HepG2 (cell line): ENCODE results near the gene MRPS31. TPM values are rescaled to one million over a fixed set of nuclear protein-coding genes. Genes with fewer than 3 reads are reported as not detected.

Experiments used
- ATAC-seq: fragments of 200-7000 bp; cut with Tn5 transposase; 3 replicates; pipeline ENCODE4 v1.9.1; 2020; ENCODE audit warnings: mild to moderate bottlenecking, moderate library complexity
- BruUV-seq: library from RNA; stranded (reverse); fragments of 400-500 nt; replicated peaks from 2 replicates; lab custom pipeline; 2021; lab: Mats Ljungman, UMichigan
- CTCF ChIA-PET: fragments of 300-600 bp; formaldehyde crosslinking; extraction: SDS; loops from one replicate; lab custom pipeline; 2021; ENCODE audit warnings: low total read pairs, inconsistent platforms, low intra/inter-chr PET ratio; lab: Yijun Ruan, JAX
- POLR2A ChIA-PET: fragments of 350-600 bp; sonication (Branson Sonifier 250); formaldehyde crosslinking; loops from one replicate; lab custom pipeline; 2020; ENCODE audit warnings: antibody characterized with exemption, inconsistent platforms; lab: Yijun Ruan, JAX
- DNase-seq: peaks from one replicate; pipeline ENCODE4 v3.0.0-alpha.2; 2015; ENCODE audit warnings: low spot score
- FAIRE-seq: peaks from 3 replicates; lab custom pipeline; 2011; peaks lifted over from hg19 to GRCh38; lab: Jason Lieb, UNC
- H2AFZ ChIP-seq: one replicate; pipeline ENCODE4 v1.6.1; 2011; ENCODE audit warnings: low read length, inconsistent platforms
- H3K27ac ChIP-seq: fragments of 300-600 bp; 3 replicates; pipeline ENCODE4 v1.8.0; 2011; ENCODE audit warnings: mixed run types, mild to moderate bottlenecking, mixed read lengths, low read length, inconsistent platforms; ENCODE audit not compliant: insufficient read depth; ENCODE audit errors: extremely low read length
- H3K27me3 ChIP-seq, 2 experiments: fragments of 200-600 bp in 1 of 2; 2 replicates in 1 of 2; 3 replicates in 1 of 2; pipeline versions ENCODE4 v1.6.0 to v1.8.0; 2011; ENCODE audit warnings: low read length in 2 of 2, mild to moderate bottlenecking in 2 of 2, moderate library complexity in 2 of 2, inconsistent platforms in 1 of 2; ENCODE audit not compliant: insufficient read depth in 2 of 2, control insufficient read depth in 1 of 2
- H3K36me3 ChIP-seq, 2 experiments: fragments of 200-600 bp in 1 of 2; replicated peaks in 1 of 2; 2 replicates in 1 of 2; 3 replicates in 1 of 2; pipeline versions ENCODE4 v1.5.1 to v1.8.0; 2011; ENCODE audit warnings: low read length in 2 of 2, inconsistent platforms in 1 of 2; ENCODE audit not compliant: insufficient read depth in 2 of 2, control insufficient read depth in 1 of 2
- H3K4me1 ChIP-seq: 2 replicates; pipeline ENCODE4 v1.5.1; 2012; ENCODE audit warnings: low read length, inconsistent platforms; ENCODE audit not compliant: insufficient read depth
- H3K4me2 ChIP-seq: 2 replicates; pipeline ENCODE4 v1.6.0; 2011; ENCODE audit warnings: low read depth, low read length, inconsistent platforms
- H3K4me3 ChIP-seq, 3 experiments: fragments of 200-600 bp in 1 of 3; sonication (generic), shearing (Covaris generic) in 1 of 3; replicated peaks in 1 of 3; 2 replicates each; pipeline ENCODE4 v1.5.1; 2011 to 2016; ENCODE audit warnings: low read length in 3 of 3, inconsistent platforms in 2 of 3, low read depth in 2 of 3, mild to moderate bottlenecking in 2 of 3, control low read depth in 1 of 3, mixed read lengths in 1 of 3; ENCODE audit not compliant: insufficient read depth in 1 of 3
- H3K79me2 ChIP-seq: one replicate; pipeline ENCODE4 v1.6.1; 2011; ENCODE audit warnings: low read length, inconsistent platforms; ENCODE audit not compliant: insufficient read depth
- H3K9ac ChIP-seq: 2 replicates; pipeline ENCODE4 v1.6.0; 2011; ENCODE audit warnings: mild to moderate bottlenecking, low read depth, low read length, inconsistent platforms; ENCODE audit not compliant: insufficient read depth
- H3K9me3 ChIP-seq: 2 replicates; pipeline ENCODE4 v1.5.1; 2012; ENCODE audit warnings: mild to moderate bottlenecking, low read length
- H4K20me1 ChIP-seq: 2 replicates; pipeline ENCODE4 v1.6.0; 2011; ENCODE audit warnings: inconsistent platforms, mild to moderate bottlenecking, low read length, moderate library complexity; ENCODE audit not compliant: insufficient read depth
- ARID3A ChIP-seq: IDR thresholded peaks from 2 replicates; pipeline ENCODE4 v1.6.1; 2012; ENCODE audit warnings: low read depth, low read length, improper control_type of control experiment
- CEBPB ChIP-seq: IDR thresholded peaks from 2 replicates; pipeline ENCODE4 v1.6.1; 2011; ENCODE audit warnings: low read depth, low read length, improper control_type of control experiment, borderline replicate concordance
- GTF2F1 ChIP-seq: fragments of 150-350 bp; IDR thresholded peaks from 2 replicates; pipeline ENCODE4 v1.6.1; 2014; ENCODE audit warnings: low read length
- MIXL1 ChIP-seq: IDR thresholded peaks from 2 replicates; pipeline ENCODE4 v1.6.1; 2016
- NBN ChIP-seq: fragments of 450-650 bp; conservative IDR thresholded peaks from 2 replicates; pipeline ENCODE4 v1.6.1; 2017
- RXRB ChIP-seq: IDR thresholded peaks from 2 replicates; pipeline ENCODE4 v1.6.1; 2016; ENCODE audit warnings: borderline replicate concordance, missing genetic modification reagents, missing compliant biosample characterization
- ZNF234 ChIP-seq: sonication (generic); formaldehyde crosslinking; conservative IDR thresholded peaks from 2 replicates; pipeline ENCODE4 v1.5.1; 2020; ENCODE audit warnings: mild to moderate bottlenecking, missing genetic modification reagents
- ZNF460 ChIP-seq: sonication (generic); formaldehyde crosslinking; IDR thresholded peaks from 2 replicates; pipeline ENCODE4 v1.5.1; 2020; ENCODE audit warnings: missing genetic modification reagents, mild to moderate bottlenecking, borderline replicate concordance
- ZNF7 ChIP-seq: IDR thresholded peaks from 2 replicates; pipeline ENCODE4 v1.6.1; 2016; ENCODE audit warnings: missing biosample characterization, missing genetic modification reagents
- ZNF704 ChIP-seq: sonication (generic); formaldehyde crosslinking; IDR thresholded peaks from 2 replicates; pipeline ENCODE4 v1.8.1; 2023; ENCODE audit warnings: mild to moderate bottlenecking, inconsistent platforms, moderate library complexity, missing genetic modification reagents, borderline replicate concordance
- WGBS: methylation state at CpG from one replicate; pipeline ENCODE4 v1.1.6; 2017; ENCODE audit warnings: low lambda C conversion rate; 5-methylcytosine and 5-hydroxymethylcytosine counted together
- in situ Hi-C: cut with HindIII; loops from 2 replicates; pipeline ENCODE4 v1.10.0; 2017; ENCODE audit warnings: low pct_unique_long_range_greater_than_20kb; ENCODE audit not compliant: extremely low pct_ligation_motif_present
- intact Hi-C: fragments of 100-400 bp; cut with micrococcal nuclease; formaldehyde crosslinking; loops from one replicate; pipeline ENCODE4 v1.10.0; 2022; ENCODE audit not compliant: unreplicated experiment
- polyA plus RNA-seq, 8 experiments: library from polyadenylated mRNA; depleted of rRNA in 3 of 8; stranded (reverse) in 7 of 8; unstranded in 1 of 8; fragments of >200 nt; fragmentation: Illumina TruSeq in 4 of 8; extraction: Trizol in 4 of 8; gene quantifications; 2 replicates each; pipeline versions ENCODE4 v1.2.1 to v1.2.3, GENCODE V29; 2011 to 2016; ENCODE audit warnings: low read depth in 4 of 8, missing spikeins in 1 of 8, mixed read lengths in 1 of 8; ENCODE audit not compliant: insufficient read depth in 1 of 8
- total RNA-seq, 5 experiments: library from RNA; depleted of rRNA; stranded (reverse); fragments of >200 nt; fragmentation: Illumina TruSeq; extraction: Trizol; gene quantifications; 2 replicates each; pipeline ENCODE4 v1.2.3, GENCODE V29; 2016; ENCODE audit warnings: low read depth in 1 of 5
- TF ChIP-seq, protein P1 (sequence below): IDR thresholded peaks from 2 replicates; pipeline ENCODE4 v1.6.1; 2012; ENCODE audit warnings: low read length, improper control_type of control experiment
- TF ChIP-seq, protein P2 (sequence below): sonication (generic); formaldehyde crosslinking; IDR thresholded peaks from 2 replicates; pipeline ENCODE4 v1.9.0; 2022; ENCODE audit warnings: low read depth, missing genetic modification reagents
- TF ChIP-seq, protein P3 (sequence below): sonication (generic); IDR thresholded peaks from 2 replicates; pipeline ENCODE4 v1.6.1; 2016; ENCODE audit warnings: low read depth, borderline replicate concordance

The MRPS31 gene
- total and polyA plus RNA-seq, 2 of the 13 experiments (the other 11 are each of a cell fraction or from before 2014, with no cell fraction given) = 23.7 to 34.1 TPM

DNA sequence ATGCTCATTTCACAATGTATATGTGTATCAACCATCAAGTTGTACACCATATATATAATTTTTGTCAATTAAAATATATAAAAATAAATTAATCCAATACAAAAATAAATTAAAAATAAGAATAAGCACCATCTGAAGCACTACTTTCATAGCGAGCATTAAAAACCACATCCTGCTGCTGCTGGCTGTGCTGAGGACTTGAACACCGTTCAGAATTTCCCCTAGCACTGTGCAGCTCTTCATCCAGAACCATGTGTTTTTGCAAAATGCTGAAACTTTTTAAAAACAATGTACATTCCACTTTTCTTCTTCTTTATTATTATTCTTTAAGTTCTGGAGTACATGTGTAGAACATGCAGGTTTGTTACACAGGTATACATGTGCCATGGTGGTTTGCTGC is 64.6 kb downstream of the MRPS31 start:
- WGBS = 27% methylated on average over 2 of the region's 2 CpGs
- Histone ChIP-seq H4K20me1 (no peaks in the 10 kb centered on the region), H3K9me3 (no peaks in the 10 kb centered on the region), H3K4me1 (no peaks in the 10 kb centered on the region), H3K27me3 (no peaks in the 10 kb centered on the region), H2AFZ (no peak overlapping the region), H3K9ac (no peak overlapping the region), H3K79me2 (no peaks in the 10 kb centered on the region), H3K27ac (no peak overlapping the region), H3K4me3 (no peak overlapping the region), H3K4me2 (no peak overlapping the region), H3K36me3 (no peaks in the 10 kb centered on the region)
- DNase-seq = no peak
- in situ Hi-C loops (no loop called here), intact Hi-C loops (no loop called here)
- TF ChIP-seq ZNF704 (CRISPR knock-in tag) = no peak
- TF ChIP-seq ZNF460 (CRISPR knock-in tag) = no peak
- no peak for TF ChIP-seq GTF2F1
- TF ChIP-seq CEBPB = no peak
- TF ChIP-seq RXRB = no peak
- TF ChIP-seq, protein P1, sequence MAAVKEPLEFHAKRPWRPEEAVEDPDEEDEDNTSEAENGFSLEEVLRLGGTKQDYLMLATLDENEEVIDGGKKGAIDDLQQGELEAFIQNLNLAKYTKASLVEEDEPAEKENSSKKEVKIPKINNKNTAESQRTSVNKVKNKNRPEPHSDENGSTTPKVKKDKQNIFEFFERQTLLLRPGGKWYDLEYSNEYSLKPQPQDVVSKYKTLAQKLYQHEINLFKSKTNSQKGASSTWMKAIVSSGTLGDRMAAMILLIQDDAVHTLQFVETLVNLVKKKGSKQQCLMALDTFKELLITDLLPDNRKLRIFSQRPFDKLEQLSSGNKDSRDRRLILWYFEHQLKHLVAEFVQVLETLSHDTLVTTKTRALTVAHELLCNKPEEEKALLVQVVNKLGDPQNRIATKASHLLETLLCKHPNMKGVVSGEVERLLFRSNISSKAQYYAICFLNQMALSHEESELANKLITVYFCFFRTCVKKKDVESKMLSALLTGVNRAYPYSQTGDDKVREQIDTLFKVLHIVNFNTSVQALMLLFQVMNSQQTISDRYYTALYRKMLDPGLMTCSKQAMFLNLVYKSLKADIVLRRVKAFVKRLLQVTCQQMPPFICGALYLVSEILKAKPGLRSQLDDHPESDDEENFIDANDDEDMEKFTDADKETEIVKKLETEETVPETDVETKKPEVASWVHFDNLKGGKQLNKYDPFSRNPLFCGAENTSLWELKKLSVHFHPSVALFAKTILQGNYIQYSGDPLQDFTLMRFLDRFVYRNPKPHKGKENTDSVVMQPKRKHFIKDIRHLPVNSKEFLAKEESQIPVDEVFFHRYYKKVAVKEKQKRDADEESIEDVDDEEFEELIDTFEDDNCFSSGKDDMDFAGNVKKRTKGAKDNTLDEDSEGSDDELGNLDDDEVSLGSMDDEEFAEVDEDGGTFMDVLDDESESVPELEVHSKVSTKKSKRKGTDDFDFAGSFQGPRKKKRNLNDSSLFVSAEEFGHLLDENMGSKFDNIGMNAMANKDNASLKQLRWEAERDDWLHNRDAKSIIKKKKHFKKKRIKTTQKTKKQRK = no peak
- TF ChIP-seq ZNF7 (CRISPR knock-in tag) = no peak
- TF ChIP-seq, protein P2, sequence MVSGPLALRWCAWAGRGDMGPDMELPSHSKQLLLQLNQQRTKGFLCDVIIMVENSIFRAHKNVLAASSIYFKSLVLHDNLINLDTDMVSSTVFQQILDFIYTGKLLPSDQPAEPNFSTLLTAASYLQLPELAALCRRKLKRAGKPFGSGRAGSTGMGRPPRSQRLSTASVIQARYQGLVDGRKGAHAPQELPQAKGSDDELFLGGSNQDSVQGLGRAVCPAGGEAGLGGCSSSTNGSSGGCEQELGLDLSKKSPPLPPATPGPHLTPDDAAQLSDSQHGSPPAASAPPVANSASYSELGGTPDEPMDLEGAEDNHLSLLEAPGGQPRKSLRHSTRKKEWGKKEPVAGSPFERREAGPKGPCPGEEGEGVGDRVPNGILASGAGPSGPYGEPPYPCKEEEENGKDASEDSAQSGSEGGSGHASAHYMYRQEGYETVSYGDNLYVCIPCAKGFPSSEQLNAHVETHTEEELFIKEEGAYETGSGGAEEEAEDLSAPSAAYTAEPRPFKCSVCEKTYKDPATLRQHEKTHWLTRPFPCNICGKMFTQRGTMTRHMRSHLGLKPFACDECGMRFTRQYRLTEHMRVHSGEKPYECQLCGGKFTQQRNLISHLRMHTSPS (CRISPR knock-in tag) = no peak
- no peak for TF ChIP-seq MIXL1 (CRISPR knock-in tag)
- TF ChIP-seq ZNF234 (CRISPR knock-in tag) = no peak
- TF ChIP-seq, protein P3, sequence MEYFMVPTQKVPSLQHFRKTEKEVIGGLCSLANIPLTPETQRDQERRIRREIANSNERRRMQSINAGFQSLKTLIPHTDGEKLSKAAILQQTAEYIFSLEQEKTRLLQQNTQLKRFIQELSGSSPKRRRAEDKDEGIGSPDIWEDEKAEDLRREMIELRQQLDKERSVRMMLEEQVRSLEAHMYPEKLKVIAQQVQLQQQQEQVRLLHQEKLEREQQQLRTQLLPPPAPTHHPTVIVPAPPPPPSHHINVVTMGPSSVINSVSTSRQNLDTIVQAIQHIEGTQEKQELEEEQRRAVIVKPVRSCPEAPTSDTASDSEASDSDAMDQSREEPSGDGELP = no peak
- TF ChIP-seq NBN = no peak
- no peak for TF ChIP-seq ARID3A
- ATAC-seq = no peak
- CTCF ChIA-PET = no interaction called here
- no peak for FAIRE-seq
- POLR2A ChIA-PET = no interaction called here
- BruUV-seq = no TSS peak
